MM.1S (cell line): Measurements from ENCODE around the gene TLCD1.
"Not testable (repeated sequence)": the region's sequence is repeated elsewhere in the genome, so short reads cannot be mapped to it uniquely, and the experiment has no call there.

Experiments
- DNase-seq: peaks from one replicate; pipeline ENCODE4 v3.0.0-alpha.2; 2015
- H2AFZ ChIP-seq: fragments of 300-600 bp; sonication (generic); 2 replicates; pipeline ENCODE4 v1.6.0; 2016; ENCODE audit warnings: antibody characterized with exemption, low read length
- H3F3A ChIP-seq: fragments of 300-600 bp; sonication (generic); 2 replicates; pipeline ENCODE4 v1.6.1; 2016; ENCODE audit warnings: mild to moderate bottlenecking, antibody characterized with exemption, low read length, moderate library complexity, mixed read lengths; ENCODE audit not compliant: insufficient read depth
- H3K27ac ChIP-seq: fragments of 300-600 bp; sonication (generic); 2 replicates; pipeline ENCODE4 v1.5.1; 2016; ENCODE audit warnings: mild to moderate bottlenecking, low read length
- H3K27me3 ChIP-seq: fragments of 300-600 bp; sonication (generic); replicated peaks from 2 replicates; pipeline ENCODE4 v1.6.0; 2016; ENCODE audit warnings: low read length; ENCODE audit not compliant: insufficient read depth
- H3K36me3 ChIP-seq: fragments of 300-600 bp; sonication (generic); replicated peaks from 2 replicates; pipeline ENCODE4 v1.6.1; 2016; ENCODE audit warnings: mild to moderate bottlenecking, low read length, mixed read lengths; ENCODE audit not compliant: insufficient read depth
- H3K4me1 ChIP-seq: fragments of 300-600 bp; sonication (generic); 2 replicates; pipeline ENCODE4 v1.6.1; 2016; ENCODE audit warnings: low read length, mixed read lengths
- H3K4me2 ChIP-seq: fragments of 300-600 bp; sonication (generic); 2 replicates; pipeline ENCODE4 v1.6.0; 2016; ENCODE audit warnings: low read depth, low read length
- H3K4me3 ChIP-seq: fragments of 300-600 bp; sonication (generic); 2 replicates; pipeline ENCODE4 v1.5.1; 2016; ENCODE audit warnings: low read length, mixed read lengths
- H3K79me2 ChIP-seq: fragments of 300-600 bp; sonication (generic); 2 replicates; pipeline ENCODE4 v1.6.1; 2016; ENCODE audit warnings: mixed run types, low read length, mixed read lengths
- H3K9ac ChIP-seq: fragments of 300-600 bp; sonication (generic); 2 replicates; pipeline ENCODE4 v1.6.1; 2016; ENCODE audit warnings: low read length, mixed read lengths
- H3K9me2 ChIP-seq: fragments of 300-600 bp; sonication (generic); replicated peaks from 2 replicates; pipeline ENCODE4 v1.6.1; 2016; ENCODE audit warnings: mild to moderate bottlenecking, low read length, mixed read lengths; ENCODE audit not compliant: insufficient read depth
- H3K9me3 ChIP-seq: fragments of 300-600 bp; sonication (generic); replicated peaks from 2 replicates; pipeline ENCODE4 v1.6.1; 2016; ENCODE audit warnings: mild to moderate bottlenecking, low read length, mixed read lengths; ENCODE audit not compliant: insufficient read depth
- H4K20me1 ChIP-seq: fragments of 300-600 bp; sonication (generic); 2 replicates; pipeline ENCODE4 v1.6.1; 2016; ENCODE audit warnings: mild to moderate bottlenecking, low read length, moderate library complexity, mixed read lengths; ENCODE audit not compliant: insufficient read depth
- EZH2 ChIP-seq: fragments of 300-600 bp; sonication (generic); optimal IDR thresholded peaks from 2 replicates; pipeline ENCODE3; 2017; ENCODE audit warnings: low read depth, mild to moderate bottlenecking, antibody characterized with exemption, low read length, mixed read lengths
- EZH2phosphoT487 ChIP-seq: fragments of 300-600 bp; sonication (generic); IDR thresholded peaks from 2 replicates; pipeline ENCODE4 v1.6.1; 2018; ENCODE audit warnings: antibody characterized with exemption, low read length
- TF ChIP-seq, protein P1 (sequence below): fragments of 300-600 bp; sonication (generic); IDR thresholded peaks from 2 replicates; pipeline ENCODE4 v1.5.1; 2016; ENCODE audit warnings: antibody characterized with exemption, low read length, mixed read lengths

TLCD1 gene

DNA sequence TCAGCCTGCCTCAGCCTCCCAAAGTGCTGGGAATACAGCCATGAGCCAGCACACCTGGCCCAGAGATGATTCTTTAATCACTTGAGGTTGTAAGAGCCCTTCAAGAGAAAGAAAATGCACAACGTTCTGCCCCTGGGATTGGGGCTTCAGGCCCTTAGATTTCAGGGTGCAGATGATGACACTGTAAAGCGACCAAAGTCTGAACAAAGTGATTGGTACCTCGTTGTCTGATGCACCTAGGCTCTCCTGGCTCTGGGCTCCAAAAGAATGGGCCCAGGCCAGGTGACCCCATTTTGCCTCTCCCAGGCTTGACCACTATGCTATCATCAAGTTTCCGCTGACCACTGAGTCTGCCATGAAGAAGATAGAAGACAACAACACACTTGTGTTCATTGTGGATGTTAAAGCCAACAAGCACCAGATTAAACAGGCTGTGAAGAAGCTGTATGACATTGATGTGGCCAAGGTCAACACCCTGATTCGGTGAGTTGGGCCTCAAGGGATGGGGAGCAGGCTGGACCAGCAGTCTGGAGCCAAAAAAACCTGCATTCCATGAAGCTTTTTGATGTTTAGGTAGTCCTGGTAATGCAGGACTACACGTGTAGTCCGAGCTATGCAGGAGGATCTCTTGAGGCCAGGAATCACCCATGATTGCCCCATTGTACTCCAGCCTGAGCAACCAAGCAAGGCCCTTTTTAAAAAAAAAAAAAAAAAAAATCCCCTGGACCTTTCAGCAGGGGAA is 3.4 kb downstream of the TLCD1 start:
- H3K27ac ChIP-seq, result peak overlapping the region; percentile 18; the same call in 1 of the 2 replicates
- no peak overlapping the region for H3K9ac ChIP-seq
- H3K4me3 ChIP-seq, result no peak overlapping the region

DNA sequence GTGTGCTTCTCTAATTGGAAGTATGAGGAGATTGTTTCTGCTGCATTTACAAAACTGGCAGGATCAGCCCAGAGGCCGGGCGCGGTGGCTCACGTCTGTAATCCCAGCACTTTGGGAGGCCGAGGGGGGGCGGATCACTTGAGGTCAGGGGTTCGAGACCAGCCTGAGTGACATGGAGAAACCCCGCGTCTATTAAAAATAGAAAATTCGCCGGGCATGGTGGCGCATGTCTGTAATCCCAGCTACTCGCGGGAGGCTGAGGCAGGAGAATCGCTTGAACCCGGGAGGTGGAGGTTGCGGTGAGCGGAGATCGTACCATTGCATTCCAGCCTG is 5.1 kb downstream of the TLCD1 start:
- Histone ChIP-seq H3K9ac (peak overlapping the region; percentile 99), H4K20me1 (0 out of 2 replicates have a peak, but pooled peaks cover 13% of the 10 kb centered on the region), H3K27ac (peak overlapping the region; percentile 73; the same call in 1 of the 2 replicates), H3F3A (peaks cover 62% of the 10 kb centered on the region), H3K79me2 (peaks cover 39% of the 10 kb centered on the region), H3K4me3 (peak overlapping the region; percentile 92), H3K36me3 (peaks cover 16% of the 10 kb centered on the region; the same call in 1 of the 2 replicates), H3K4me2 (peak overlapping the region; percentile 95), H3K27me3 (peaks cover 27% of the 10 kb centered on the region)
- not testable (repeated sequence) for DNase-seq, H3K9me3 ChIP-seq, H3K9me2 ChIP-seq, H3K4me1 ChIP-seq, H2AFZ ChIP-seq

More for the DNA sequence above, 3.4 kb downstream of the TLCD1 start:
- H3K27me3 ChIP-seq, result peaks cover 10% of the 10 kb centered on the region
- DNase-seq, result no peak
- H3F3A ChIP-seq, result peaks cover 64% of the 10 kb centered on the region
- peaks cover 16% of the 10 kb centered on the region; the same call in 1 of the 2 replicates for H3K36me3 ChIP-seq
- H3K4me1 ChIP-seq, result no peaks in the 10 kb centered on the region; the same call in 1 of the 2 replicates
- no peak for TF ChIP-seq EZH2phosphoT487
- TF ChIP-seq, protein P1, sequence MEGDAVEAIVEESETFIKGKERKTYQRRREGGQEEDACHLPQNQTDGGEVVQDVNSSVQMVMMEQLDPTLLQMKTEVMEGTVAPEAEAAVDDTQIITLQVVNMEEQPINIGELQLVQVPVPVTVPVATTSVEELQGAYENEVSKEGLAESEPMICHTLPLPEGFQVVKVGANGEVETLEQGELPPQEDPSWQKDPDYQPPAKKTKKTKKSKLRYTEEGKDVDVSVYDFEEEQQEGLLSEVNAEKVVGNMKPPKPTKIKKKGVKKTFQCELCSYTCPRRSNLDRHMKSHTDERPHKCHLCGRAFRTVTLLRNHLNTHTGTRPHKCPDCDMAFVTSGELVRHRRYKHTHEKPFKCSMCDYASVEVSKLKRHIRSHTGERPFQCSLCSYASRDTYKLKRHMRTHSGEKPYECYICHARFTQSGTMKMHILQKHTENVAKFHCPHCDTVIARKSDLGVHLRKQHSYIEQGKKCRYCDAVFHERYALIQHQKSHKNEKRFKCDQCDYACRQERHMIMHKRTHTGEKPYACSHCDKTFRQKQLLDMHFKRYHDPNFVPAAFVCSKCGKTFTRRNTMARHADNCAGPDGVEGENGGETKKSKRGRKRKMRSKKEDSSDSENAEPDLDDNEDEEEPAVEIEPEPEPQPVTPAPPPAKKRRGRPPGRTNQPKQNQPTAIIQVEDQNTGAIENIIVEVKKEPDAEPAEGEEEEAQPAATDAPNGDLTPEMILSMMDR, result no peak
- TF ChIP-seq EZH2, result no peak
- no peaks in the 10 kb centered on the region for H3K9me2 ChIP-seq
- H3K9me3 ChIP-seq, result no peaks in the 10 kb centered on the region
- peaks cover 39% of the 10 kb centered on the region for H3K79me2 ChIP-seq
- H4K20me1 ChIP-seq, result 0 out of 2 replicates have a peak, but pooled peaks cover 13% of the 10 kb centered on the region
- H2AFZ ChIP-seq, result no peak overlapping the region
- H3K4me2 ChIP-seq, result no peak overlapping the region; the same call in 1 of the 2 replicates

- 0 out of 2 replicates have a peak, but pooled peaks cover 13% of the 10 kb centered on the region for H4K20me1 ChIP-seq
- H3K4me3 ChIP-seq, result peak overlapping the region; percentile 92
- peak overlapping the region; percentile 95 for H3K4me2 ChIP-seq
- no peaks in the 10 kb centered on the region; the same call in 1 of the 2 replicates for H3K4me1 ChIP-seq
- peaks cover 57% of the 10 kb centered on the region for H3F3A ChIP-seq
- no peak overlapping the region for H2AFZ ChIP-seq
- H3K27ac ChIP-seq, result peak overlapping the region; percentile 73
- TF ChIP-seq EZH2phosphoT487 (no peak), EZH2 (no peak)
- TF ChIP-seq, protein P1, result peak; percentile 32
- H3K36me3 ChIP-seq, result peaks cover 16% of the 10 kb centered on the region; the same call in 1 of the 2 replicates
- H3K9me3 ChIP-seq, result no peaks in the 10 kb centered on the region
- H3K27me3 ChIP-seq, result peaks cover 32% of the 10 kb centered on the region
- DNase-seq, result peak; percentile 58
- H3K79me2 ChIP-seq, result peaks cover 39% of the 10 kb centered on the region
- no peaks in the 10 kb centered on the region for H3K9me2 ChIP-seq
- peak overlapping the region; percentile 99 for H3K9ac ChIP-seq
These were observed 5.6 kb downstream of the TLCD1 start for GRCh38 chr17:28720247-28720996.
